Non-pigmented ciliary epithelial cell (primary cell): ENCODE results near the gene CLCN6.

Source experiments
- DNase-seq: peaks from one replicate; pipeline ENCODE4 v3.0.0-alpha.2; 2010; ENCODE audit warnings: low read depth

Gene CLCN6

GRCh38 chr1:11805422-11806306, at the start of gene CLCN6, which contains the start of gene MTHFR:
Gene CLCN6 (plus strand): TSS chr1:11806191. CDS start chr1:11806263, 72 bp downstream.
Gene MTHFR (minus strand): TSS chr1:11805964. CDS start chr1:11803116, 2,848 bp downstream.
- peak; percentile 94 for DNase-seq

- no peak for DNase-seq
Measured at GRCh38 chr1:11757047-11757446, 48.9 kb upstream of the CLCN6 start.

GRCh38 chr1:11759791-11760190, 46.2 kb upstream of the CLCN6 start:
- no peak for DNase-seq

GRCh38 chr1:11761285-11761684, 44.7 kb upstream of the CLCN6 start:
- no peak for DNase-seq

- no peak for DNase-seq
Measured at GRCh38 chr1:11761988-11762406, 44.0 kb upstream of the CLCN6 start, which contains the start of gene C1orf167. Gene C1orf167 (plus strand): TSS chr1:11762193. CDS start chr1:11764401, 2,208 bp downstream.

- DNase-seq: no peak
Measured at GRCh38 chr1:11764115-11764514, 41.9 kb upstream of the CLCN6 start.

GRCh38 chr1:11764519-11764918, 41.5 kb upstream of the CLCN6 start:
- no peak for DNase-seq

GRCh38 chr1:11765661-11766428, 40.1 kb upstream of the CLCN6 start:
- DNase-seq: no peak

GRCh38 chr1:11766429-11766776, 39.6 kb upstream of the CLCN6 start:
- DNase-seq: no peak

- no peak for DNase-seq
Measured at GRCh38 chr1:11767922-11768704, 37.9 kb upstream of the CLCN6 start.

GRCh38 chr1:11768821-11769220, 37.2 kb upstream of the CLCN6 start:
- no peak for DNase-seq

- DNase-seq: no peak
Measured at GRCh38 chr1:11769274-11769673, 36.7 kb upstream of the CLCN6 start.

- DNase-seq: no peak
Measured at GRCh38 chr1:11770011-11770410, 36.0 kb upstream of the CLCN6 start.

- DNase-seq: no peak
Measured at GRCh38 chr1:11771481-11772043, 34.4 kb upstream of the CLCN6 start.

- DNase-seq: no peak
Measured at GRCh38 chr1:11772458-11772857, 33.5 kb upstream of the CLCN6 start.

GRCh38 chr1:11774753-11775152, 31.2 kb upstream of the CLCN6 start:
- no peak for DNase-seq

- no peak for DNase-seq
Measured at GRCh38 chr1:11777658-11778322, 28.2 kb upstream of the CLCN6 start.

GRCh38 chr1:11778336-11778735, 27.7 kb upstream of the CLCN6 start:
- no peak for DNase-seq

- no peak for DNase-seq
Measured at GRCh38 chr1:11778844-11779623, 27.0 kb upstream of the CLCN6 start.

- DNase-seq: no peak
Measured at GRCh38 chr1:11779715-11780379, 26.1 kb upstream of the CLCN6 start.
